HAP-1 (cell line): ENCODE measurements around the gene RPAIN.

ENCODE experiments used
- DNase-seq, 2 experiments: peaks; one replicate each; pipeline ENCODE4 v3.0.0-alpha.2; 2016 to 2020; ENCODE audit warnings: low spot score in 2 of 2
- H3K27me3 ChIP-seq: fragments of 250-450 bp; sonication (Bioruptor Pico); 2 replicates; pipeline ENCODE4 v1.5.1; 2020; ENCODE audit warnings: low read depth, mild to moderate bottlenecking, moderate library complexity
- H3K36me3 ChIP-seq: fragments of 250-450 bp; sonication (Bioruptor Pico); replicated peaks from 2 replicates; pipeline ENCODE4 v1.5.1; 2020; ENCODE audit warnings: mild to moderate bottlenecking
- H3K4me1 ChIP-seq: fragments of 250-450 bp; sonication (Bioruptor Pico); 2 replicates; pipeline ENCODE4 v1.5.1; 2020; ENCODE audit warnings: mild to moderate bottlenecking
- H3K4me3 ChIP-seq: fragments of 250-450 bp; sonication (Bioruptor Pico); 2 replicates; pipeline ENCODE4 v1.5.1; 2020; ENCODE audit warnings: mild to moderate bottlenecking, moderate library complexity
- H3K9me3 ChIP-seq: fragments of 250-450 bp; sonication (Bioruptor Pico); 2 replicates; pipeline ENCODE4 v1.5.1; 2020; ENCODE audit warnings: mild to moderate bottlenecking, moderate library complexity
- in situ Hi-C: fragments of 300-500 bp; cut with MboI; formaldehyde crosslinking; loops from 3 replicates; pipeline ENCODE4 v1.14.3; 2020; ENCODE audit warnings: low sequenced_read_pairs, inconsistent platforms, mixed read lengths

RPAIN gene

DNA sequence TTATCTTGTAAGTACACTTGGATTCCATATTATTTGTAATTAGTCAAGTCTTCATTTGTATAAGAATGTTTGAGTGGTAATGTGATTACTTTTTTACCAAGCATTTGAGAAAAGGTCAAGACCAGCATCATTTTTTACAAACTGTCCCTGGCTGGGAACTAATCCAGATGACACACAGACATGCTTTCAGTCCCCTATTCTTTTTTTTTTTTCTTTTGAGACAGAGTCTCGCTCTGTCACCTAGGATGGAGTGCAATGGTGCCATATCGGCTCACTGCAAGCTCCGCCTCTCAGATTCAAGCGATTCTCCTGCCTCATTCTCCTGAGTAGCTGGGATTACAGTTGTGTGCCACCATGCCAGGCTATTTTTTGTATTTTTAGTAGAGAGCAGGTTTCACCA lies 61.5 kb downstream of the RPAIN start:
- no peaks in the 10 kb centered on the region for H3K27me3 ChIP-seq
- H3K4me3 ChIP-seq, result no peak overlapping the region
- peaks cover 6% of the 10 kb centered on the region for H3K4me1 ChIP-seq
- H3K9me3 ChIP-seq, result no peaks in the 10 kb centered on the region
- peaks cover 63% of the 10 kb centered on the region for H3K36me3 ChIP-seq
- in situ Hi-C loops, result no loop called here
- DNase-seq, result no peak
